HG02571 (cell line): ENCODE measurements around the gene KANSL1L.
"Not testable (repeated sequence)": the region's sequence is repeated elsewhere in the genome, so short reads cannot be mapped to it uniquely, and the experiment has no call there.

ENCODE experiments used
- ATAC-seq: cut with Tn5 transposase; IDR thresholded peaks from one replicate; pipeline ENCODE4 v1.9.1; 2021; ENCODE audit warnings: mild to moderate bottlenecking, moderate library complexity; ENCODE audit not compliant: unreplicated experiment

KANSL1L gene

GRCh38 chr2:210171309-210172218 lies at the start of gene KANSL1L:
KANSL1L (minus strand) TSS chr2:210171409; CDS start chr2:210154582, 16,827 bp downstream.
- ATAC-seq, result peak; percentile 73

GRCh38 chr2:210215120-210215519 lies 43.9 kb upstream of the KANSL1L start:
- ATAC-seq, result no peak

GRCh38 chr2:210210185-210210584 lies 39.0 kb upstream of the KANSL1L start:
- ATAC-seq, result no peak

GRCh38 chr2:210207929-210208328 lies 36.7 kb upstream of the KANSL1L start:
- ATAC-seq, result no peak

GRCh38 chr2:210203558-210203957 lies 32.3 kb upstream of the KANSL1L start:
- ATAC-seq, result no peak

- no peak for ATAC-seq
Measured at GRCh38 chr2:210203147-210203546, 31.9 kb upstream of the KANSL1L start.

GRCh38 chr2:210199854-210200253 lies 28.6 kb upstream of the KANSL1L start:
- ATAC-seq, result no peak

GRCh38 chr2:210199186-210199765 lies 28.1 kb upstream of the KANSL1L start:
- no peak for ATAC-seq

- ATAC-seq, result no peak
Measured at GRCh38 chr2:210198326-210198725, 27.1 kb upstream of the KANSL1L start.

GRCh38 chr2:210197720-210198119 lies 26.5 kb upstream of the KANSL1L start:
- no peak for ATAC-seq

GRCh38 chr2:210195101-210195852 lies 24.1 kb upstream of the KANSL1L start:
- no peak for ATAC-seq

- ATAC-seq, result no peak
Measured at GRCh38 chr2:210190345-210190744, 19.1 kb upstream of the KANSL1L start.

- ATAC-seq, result no peak
Measured at GRCh38 chr2:210189452-210190138, 18.4 kb upstream of the KANSL1L start.

GRCh38 chr2:210188755-210189154 lies 17.5 kb upstream of the KANSL1L start:
- ATAC-seq, result no peak

GRCh38 chr2:210188190-210188589 lies 17.0 kb upstream of the KANSL1L start:
- ATAC-seq, result no peak

- ATAC-seq, result not testable (repeated sequence)
Measured at GRCh38 chr2:210183936-210184335, 12.7 kb upstream of the KANSL1L start.

GRCh38 chr2:210181606-210182088 lies 10.4 kb upstream of the KANSL1L start:
- ATAC-seq, result not testable (repeated sequence)

- ATAC-seq, result not testable (repeated sequence)
Measured at GRCh38 chr2:210181033-210181605, 9.9 kb upstream of the KANSL1L start.

GRCh38 chr2:210180477-210180876 lies 9.3 kb upstream of the KANSL1L start:
- no peak for ATAC-seq

GRCh38 chr2:210179351-210179990 lies 8.3 kb upstream of the KANSL1L start:
- ATAC-seq, result no peak
